B cell (primary cell): ENCODE data around the gene PLA2G2F. TPM values are rescaled to one million over a fixed set of nuclear protein-coding genes. Genes with fewer than 3 reads are reported as not detected.

ENCODE experiments used
- ATAC-seq: fragments of 200-7000 bp; cut with Tn5 transposase; one replicate; pipeline ENCODE4 v1.10.0; 2021; ENCODE audit warnings: low read depth, mild to moderate bottlenecking, moderate number of reproducible peaks, moderate library complexity
- CTCF ChIA-PET: fragments of 350-600 bp; sonication (Branson Sonifier 250); formaldehyde crosslinking; loops from one replicate; lab custom pipeline; 2021; ENCODE audit warnings: antibody characterized with exemption, inconsistent platforms; lab: Charles Lee
- POLR2A ChIA-PET: fragments of 350-600 bp; sonication (Branson Sonifier 250); formaldehyde crosslinking; loops from one replicate; lab custom pipeline; 2021; ENCODE audit warnings: antibody characterized with exemption; lab: Charles Lee
- DNase-seq: peaks from one replicate; pipeline ENCODE4 v3.0.0; 2013
- H2AFZ ChIP-seq: 2 replicates; pipeline ENCODE4 v1.6.1; 2012; ENCODE audit warnings: mild to moderate bottlenecking, low read depth, low read length; ENCODE audit not compliant: insufficient read depth, poor library complexity, severe bottlenecking
- H3K27ac ChIP-seq, 2 donors: 1 replicate in 1 of 2; 2 replicates in 1 of 2; pipeline ENCODE4 v1.5.1; 2012 to 2013; ENCODE audit warnings: low read length in 2 of 2, mild to moderate bottlenecking in 2 of 2, moderate library complexity in 1 of 2
- H3K27me3 ChIP-seq, 4 experiments: fragments of 200-600 bp in 1 of 4; sonication (generic) in 1 of 4; replicated peaks in 1 of 4; 1 replicate in 2 of 4; 2 replicates in 2 of 4; pipeline versions ENCODE4 v1.6.1 to v1.7.0; 2013 to 2016; ENCODE audit warnings: low read length in 3 of 4, mild to moderate bottlenecking in 2 of 4, mixed read lengths in 1 of 4, moderate library complexity in 1 of 4; ENCODE audit not compliant: insufficient read depth in 4 of 4, control insufficient read depth in 3 of 4; ENCODE audit errors: control extremely low read depth in 1 of 4
- H3K36me3 ChIP-seq, 2 experiments: replicated peaks in 1 of 2; 1 replicate in 1 of 2; 2 replicates in 1 of 2; pipeline versions ENCODE4 v1.6.1 to v1.7.1; 2013; ENCODE audit warnings: low read length in 1 of 2; ENCODE audit not compliant: insufficient read depth in 2 of 2, control insufficient read depth in 1 of 2; ENCODE audit errors: control extremely low read depth in 1 of 2, extremely low read depth in 1 of 2
- H3K4me1 ChIP-seq, 2 donors: fragments of 200-600 bp in 1 of 2; sonication (generic) in 1 of 2; 1 replicate in 1 of 2; 2 replicates in 1 of 2; pipeline versions ENCODE4 v1.5.1 to v1.6.1; 2013 to 2017; ENCODE audit warnings: low read length in 2 of 2; ENCODE audit not compliant: control insufficient read depth in 2 of 2, insufficient read depth in 2 of 2
- H3K4me2 ChIP-seq: replicated peaks from 2 replicates; pipeline ENCODE3; 2012; ENCODE audit warnings: mild to moderate bottlenecking, low read depth, low read length; ENCODE audit not compliant: poor library complexity, severe bottlenecking
- H3K4me3 ChIP-seq, 5 experiments: fragments of 200-600 bp in 1 of 5; sonication (generic) in 1 of 5; 1 replicate in 3 of 5; 2 replicates in 2 of 5; pipeline versions ENCODE4 v1.5.1 to v1.7.0; 2011 to 2016; ENCODE audit warnings: low read length in 4 of 5, mild to moderate bottlenecking in 4 of 5, low read depth in 2 of 5, control low read depth in 1 of 5, moderate library complexity in 1 of 5; ENCODE audit not compliant: insufficient read depth in 1 of 5; ENCODE audit errors: control extremely low read depth in 1 of 5, extremely low read depth in 1 of 5
- H3K79me2 ChIP-seq: fragments of 200-600 bp; sonication (generic); one replicate; pipeline ENCODE4 v1.6.0; 2016; ENCODE audit warnings: low read length; ENCODE audit not compliant: control insufficient read depth, insufficient read depth
- H3K9ac ChIP-seq: fragments of 200-600 bp; sonication (generic); 2 replicates; pipeline ENCODE4 v1.6.1; 2017; ENCODE audit warnings: mild to moderate bottlenecking, low read length, moderate library complexity
- H3K9me3 ChIP-seq, 3 donors: one replicate each; pipeline versions ENCODE4 v1.6.1 to v1.7.1; 2013; ENCODE audit warnings: low read length in 2 of 3; ENCODE audit not compliant: control insufficient read depth in 2 of 3, insufficient read depth in 1 of 3; ENCODE audit errors: control extremely low read depth in 1 of 3
- H4K20me1 ChIP-seq: 2 replicates; pipeline ENCODE4 v1.6.0; 2012; ENCODE audit warnings: mild to moderate bottlenecking, low read length; ENCODE audit not compliant: insufficient read depth, control insufficient read depth, poor library complexity, severe bottlenecking
- H3K27ac Mint-ChIP-seq: one replicate; pipeline ENCODE4 v1.8.0; 2021; ENCODE audit warnings: mixed read lengths
- H3K27me3 Mint-ChIP-seq: one replicate; pipeline ENCODE4 v1.8.0; 2021; ENCODE audit warnings: mixed read lengths
- H3K4me1 Mint-ChIP-seq: one replicate; pipeline ENCODE4 v1.8.0; 2021; ENCODE audit warnings: mixed read lengths
- H3K4me3 Mint-ChIP-seq: one replicate; pipeline ENCODE4 v1.8.0; 2021; ENCODE audit warnings: mixed read lengths
- H3K9me3 Mint-ChIP-seq: one replicate; pipeline ENCODE4 v1.8.0; 2022; ENCODE audit warnings: mixed read lengths; ENCODE audit not compliant: insufficient read depth
- EZH2 ChIP-seq: IDR thresholded peaks from 2 replicates; pipeline ENCODE4 v1.6.1; 2012; ENCODE audit warnings: borderline replicate concordance, low read depth, mild to moderate bottlenecking, moderate library complexity, low read length; ENCODE audit not compliant: insufficient read depth, poor library complexity, severe bottlenecking
- WGBS: methylation state at CpG from one replicate; pipeline ENCODE4 v1.1.5; 2013; ENCODE audit warnings: missing lambda C conversion rate; ENCODE audit not compliant: insufficient coverage; 5-methylcytosine and 5-hydroxymethylcytosine counted together
- intact Hi-C: fragments of 100-400 bp; cut with micrococcal nuclease; formaldehyde crosslinking; loops from one replicate; pipeline ENCODE4 v1.10.0; 2022
- polyA plus RNA-seq: library from polyadenylated mRNA; depleted of rRNA; stranded (reverse); fragments of >200 nt; gene quantifications from 2 replicates; pipeline ENCODE4 v1.2.3, GENCODE V29; 2012
- total RNA-seq, 2 donors: library from RNA; stranded (reverse); fragments of 120-200 nt in 1 of 2; gene quantifications; 1 replicate in 1 of 2; 2 replicates in 1 of 2; pipeline versions ENCODE4 v1.2.3 to v1.2.4, GENCODE V29; 2013 to 2022
- TF ChIP-seq, protein P1 (sequence below): fragments of 200-600 bp; IDR thresholded peaks from one replicate; pipeline ENCODE4 v1.8.0; 2022; ENCODE audit warnings: antibody characterized with exemption, mild to moderate bottlenecking

Gene PLA2G2F
- total and polyA plus RNA-seq, 2 donors (not counting 1 experiment from before 2014, with no cell fraction given) = not detected

GRCh38 chr1:20119347-20119746, 19.8 kb upstream of the PLA2G2F start, which contains the start of gene PLA2G2D:
Gene PLA2G2D, minus strand, starts transcription at chr1:20119536. Its CDS starts 38 bp downstream, at chr1:20119498.
- H3K27ac Mint-ChIP-seq = peak within 1 kb of the TSS; percentile 93
- Histone ChIP-seq H3K4me1 (peaks cover 38 to 41% of the 10 kb centered on the region in 2 donors), H3K36me3 (no peaks in the 10 kb centered on the region), H2AFZ (peak within 1 kb of the TSS; percentile 46), H3K79me2 (no peaks in the 10 kb centered on the region), H3K4me3 (peak within 1 kb of the TSS in 4 of 5 experiments; percentile 14 to 36 (median 26)), H3K27me3 (no peaks in the 10 kb centered on the region), H3K9me3 (no peaks in the 10 kb centered on the region), H3K9ac (peak within 1 kb of the TSS; percentile 31), H3K27ac (peak within 1 kb of the TSS; percentile 42 to 68), H4K20me1 (no peaks in the 10 kb centered on the region), H3K4me2 (peak within 1 kb of the TSS; percentile 75)
- peak; percentile 67 for ATAC-seq
- no peaks in the 10 kb centered on the region for H3K27me3 Mint-ChIP-seq
- intact Hi-C loops = no loop called here
- H3K9me3 Mint-ChIP-seq = no peaks in the 10 kb centered on the region
- WGBS = 69% methylated on average over 2 of the region's 2 CpGs
- peaks cover 67% of the 10 kb centered on the region for H3K4me1 Mint-ChIP-seq
- TF ChIP-seq EZH2 = no peak
- TF ChIP-seq, protein P1, sequence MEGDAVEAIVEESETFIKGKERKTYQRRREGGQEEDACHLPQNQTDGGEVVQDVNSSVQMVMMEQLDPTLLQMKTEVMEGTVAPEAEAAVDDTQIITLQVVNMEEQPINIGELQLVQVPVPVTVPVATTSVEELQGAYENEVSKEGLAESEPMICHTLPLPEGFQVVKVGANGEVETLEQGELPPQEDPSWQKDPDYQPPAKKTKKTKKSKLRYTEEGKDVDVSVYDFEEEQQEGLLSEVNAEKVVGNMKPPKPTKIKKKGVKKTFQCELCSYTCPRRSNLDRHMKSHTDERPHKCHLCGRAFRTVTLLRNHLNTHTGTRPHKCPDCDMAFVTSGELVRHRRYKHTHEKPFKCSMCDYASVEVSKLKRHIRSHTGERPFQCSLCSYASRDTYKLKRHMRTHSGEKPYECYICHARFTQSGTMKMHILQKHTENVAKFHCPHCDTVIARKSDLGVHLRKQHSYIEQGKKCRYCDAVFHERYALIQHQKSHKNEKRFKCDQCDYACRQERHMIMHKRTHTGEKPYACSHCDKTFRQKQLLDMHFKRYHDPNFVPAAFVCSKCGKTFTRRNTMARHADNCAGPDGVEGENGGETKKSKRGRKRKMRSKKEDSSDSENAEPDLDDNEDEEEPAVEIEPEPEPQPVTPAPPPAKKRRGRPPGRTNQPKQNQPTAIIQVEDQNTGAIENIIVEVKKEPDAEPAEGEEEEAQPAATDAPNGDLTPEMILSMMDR = no peak
- ChIA-PET POLR2A (interaction anchor here (0.6 kb wide), 1 partner anchor 19 kb away, joined by 4 read pairs; no protein-coding TSS in a partner anchor), CTCF (no interaction called here)
- DNase-seq = peak; percentile 70
- H3K4me3 Mint-ChIP-seq = peak within 1 kb of the TSS; percentile 72

- Histone ChIP-seq H3K9me3 (no peaks in the 10 kb centered on the region), H3K9ac (no peak overlapping the region), H3K36me3 (no peaks in the 10 kb centered on the region), H3K27me3 (no peaks in the 10 kb centered on the region), H2AFZ (no peak overlapping the region), H3K4me2 (no peak overlapping the region), H3K79me2 (no peaks in the 10 kb centered on the region), H4K20me1 (no peaks in the 10 kb centered on the region), H3K4me3 (no peak overlapping the region), H3K27ac (no peak overlapping the region), H3K4me1 (peaks cover 40 to 44% of the 10 kb centered on the region in 2 donors)
- TF ChIP-seq, protein P1 = no peak
- TF ChIP-seq EZH2 = no peak
- Mint-ChIP-seq H3K4me3 (no peak overlapping the region), H3K27ac (peak overlapping the region; percentile 32), H3K9me3 (no peaks in the 10 kb centered on the region), H3K27me3 (no peaks in the 10 kb centered on the region), H3K4me1 (peaks cover 72% of the 10 kb centered on the region)
- ATAC-seq (no peak), DNase-seq (no peak)
- CTCF ChIA-PET = interaction anchor here (0.9 to 1.5 kb wide), 4 partner anchors 19 to 74 kb away, joined by 3 to 5 read pairs (median 4); no protein-coding TSS in a partner anchor
- intact Hi-C loops = no loop called here
- 98% methylated on average over 4 of the region's 4 CpGs for WGBS
- POLR2A ChIA-PET = no interaction called here
These were observed 18.3 kb upstream of the PLA2G2F start for GRCh38 chr1:20120796-20121195.
